GM08714 (cell line): ENCODE measurements around the gene IDH3G.

Experiments
- H3K4me3 ChIP-seq: fragments of 200-500 bp; sonication (Bioruptor generic); 2 replicates; pipeline ENCODE4 v1.5.1; 2014; ENCODE audit warnings: mild to moderate bottlenecking, low read length, inconsistent platforms
- ZNF274 ChIP-seq: IDR thresholded peaks from 2 replicates; pipeline ENCODE4 v1.6.1; 2012; ENCODE audit warnings: mild to moderate bottlenecking, low read depth, low read length

IDH3G gene

DNA sequence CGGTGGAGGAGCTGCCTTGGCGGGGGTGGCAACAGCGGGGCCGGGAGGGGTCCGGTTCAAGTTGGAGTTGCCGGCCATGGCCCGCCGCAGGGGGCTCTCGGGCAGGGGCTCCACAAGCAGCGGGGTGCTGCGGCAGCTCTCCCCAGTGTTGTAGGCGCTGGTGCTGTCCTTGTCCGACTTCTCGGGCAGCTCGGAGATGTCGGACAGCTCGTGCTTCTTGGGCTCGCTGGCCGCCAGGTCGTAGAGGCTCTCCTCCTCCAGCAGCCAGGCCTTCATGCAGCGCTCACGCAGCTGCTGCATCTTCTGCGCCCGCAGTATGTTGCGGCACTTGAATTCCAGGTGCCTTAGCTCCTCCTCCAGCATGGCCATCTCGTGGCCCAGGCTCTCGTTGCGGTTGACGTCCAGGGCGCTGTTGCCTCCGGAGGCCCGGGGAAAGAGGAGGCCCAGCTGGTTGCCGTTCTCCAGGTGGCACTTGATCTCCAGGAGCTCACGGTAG, 10.0 kb upstream of the IDH3G start:
- H3K4me3 ChIP-seq = no peak overlapping the region
- no peak for TF ChIP-seq ZNF274

DNA sequence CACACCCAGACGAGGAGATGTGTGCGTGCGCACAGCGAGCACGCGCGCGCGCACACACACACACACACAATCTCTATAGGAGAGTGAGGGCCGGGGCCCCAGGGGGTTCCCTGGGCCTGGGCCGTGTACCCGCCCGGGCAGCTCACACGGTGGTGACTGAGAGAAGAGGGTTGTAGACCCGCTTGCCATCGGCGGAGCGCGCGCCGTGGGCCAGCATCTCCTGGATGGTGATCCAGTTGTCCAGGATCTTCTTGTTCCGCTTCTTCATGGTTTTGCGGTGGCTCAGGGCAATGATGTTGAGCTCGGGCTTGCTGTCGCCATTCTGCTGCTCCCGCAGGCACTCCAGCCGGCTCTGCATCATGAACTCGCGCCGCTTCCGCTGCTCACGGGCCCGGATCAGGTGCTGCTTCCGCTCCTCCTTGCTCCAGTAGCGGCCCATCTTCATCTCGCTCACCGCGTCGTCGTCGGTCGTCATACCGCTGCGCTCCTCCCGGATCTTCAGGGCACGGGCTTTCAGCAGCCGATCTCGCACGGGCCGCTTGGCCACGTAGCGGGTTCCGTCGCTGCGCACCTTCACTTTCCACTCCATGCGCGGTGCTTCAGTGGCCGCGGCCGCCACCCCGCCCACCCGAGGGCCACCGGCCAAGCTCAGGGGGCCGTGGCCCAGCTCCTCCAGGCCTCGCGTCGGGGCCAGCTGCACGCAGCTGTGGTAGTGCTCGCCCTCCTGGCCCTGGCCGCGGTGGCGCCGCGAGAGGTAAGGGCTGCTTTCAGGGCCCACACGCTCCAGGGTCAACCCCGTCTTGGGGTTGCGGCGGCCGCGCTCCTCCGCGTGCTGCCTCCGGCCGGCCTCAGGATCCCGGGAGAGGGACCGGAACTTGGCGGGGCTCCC, 9.3 kb upstream of the IDH3G start:
- no peak for TF ChIP-seq ZNF274
- no peak overlapping the region for H3K4me3 ChIP-seq

DNA sequence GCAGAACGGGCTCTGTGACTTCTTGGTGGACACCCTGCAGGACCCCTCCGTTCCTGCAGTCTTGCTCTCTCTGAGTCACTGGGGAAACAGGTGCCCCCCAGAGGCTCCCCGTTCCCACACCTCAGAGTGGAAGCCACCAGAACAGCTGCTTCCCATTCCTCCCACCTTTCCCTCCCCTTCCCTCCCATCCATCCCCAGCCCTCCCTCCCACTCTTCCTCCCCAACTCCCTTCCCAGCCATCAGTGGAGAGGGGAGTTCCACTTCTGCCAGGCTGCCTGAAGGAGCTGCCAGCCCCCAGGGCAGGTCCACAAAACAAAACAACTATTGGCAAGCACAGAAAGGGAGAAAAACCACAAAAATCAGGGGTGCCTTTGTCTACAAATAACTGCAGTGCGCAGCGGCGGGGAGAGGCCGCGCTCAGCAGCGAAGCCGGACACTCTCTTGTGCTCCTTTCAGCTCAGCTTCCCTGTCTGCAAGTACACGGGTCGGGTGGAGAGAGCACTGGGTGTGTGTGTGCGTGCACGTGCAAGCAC, 8.4 kb upstream of the IDH3G start:
- no peak for TF ChIP-seq ZNF274
- H3K4me3 ChIP-seq = no peak overlapping the region

DNA sequence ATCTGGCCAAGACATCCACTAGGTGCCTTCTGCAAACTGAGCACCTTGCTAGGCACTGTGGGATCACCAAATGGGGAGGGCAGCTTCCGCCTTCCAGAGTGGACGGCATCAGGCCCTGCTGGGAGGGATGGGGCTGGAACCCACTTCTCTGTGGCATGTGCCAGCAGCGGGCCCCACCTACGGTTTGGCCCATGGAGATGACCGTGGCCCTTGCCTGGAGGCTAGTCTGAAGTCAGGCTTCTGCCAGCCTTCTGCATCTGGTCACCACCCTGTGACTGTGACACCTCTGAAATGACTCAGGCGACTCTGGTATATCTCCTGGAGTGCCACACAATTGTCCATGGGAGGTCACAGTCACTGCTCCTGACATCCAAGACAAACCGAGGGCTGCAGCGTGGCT, 7.5 kb upstream of the IDH3G start:
- TF ChIP-seq ZNF274 = no peak
- no peak overlapping the region for H3K4me3 ChIP-seq

DNA sequence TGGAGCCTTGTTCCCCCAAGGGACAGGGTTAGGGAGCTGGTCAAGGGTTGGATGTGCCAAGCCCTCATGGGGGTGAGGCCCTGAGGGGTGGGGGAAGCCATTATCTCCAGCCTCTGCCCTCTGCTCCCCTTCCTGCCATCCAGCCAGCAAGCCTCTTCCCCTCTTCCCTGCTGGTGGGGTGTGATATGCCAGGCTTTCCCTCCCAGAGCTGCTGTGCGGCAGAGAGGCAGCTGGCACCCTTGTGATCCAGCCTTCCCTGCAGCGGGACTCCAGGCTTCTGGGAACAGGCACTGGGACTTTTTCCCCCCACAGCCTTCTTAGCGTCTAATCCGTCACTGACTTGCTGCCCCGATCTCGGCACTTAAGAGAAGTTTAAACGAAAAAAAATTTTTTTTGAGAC, 6.6 kb upstream of the IDH3G start:
- no peak for TF ChIP-seq ZNF274
- no peak overlapping the region for H3K4me3 ChIP-seq

DNA sequence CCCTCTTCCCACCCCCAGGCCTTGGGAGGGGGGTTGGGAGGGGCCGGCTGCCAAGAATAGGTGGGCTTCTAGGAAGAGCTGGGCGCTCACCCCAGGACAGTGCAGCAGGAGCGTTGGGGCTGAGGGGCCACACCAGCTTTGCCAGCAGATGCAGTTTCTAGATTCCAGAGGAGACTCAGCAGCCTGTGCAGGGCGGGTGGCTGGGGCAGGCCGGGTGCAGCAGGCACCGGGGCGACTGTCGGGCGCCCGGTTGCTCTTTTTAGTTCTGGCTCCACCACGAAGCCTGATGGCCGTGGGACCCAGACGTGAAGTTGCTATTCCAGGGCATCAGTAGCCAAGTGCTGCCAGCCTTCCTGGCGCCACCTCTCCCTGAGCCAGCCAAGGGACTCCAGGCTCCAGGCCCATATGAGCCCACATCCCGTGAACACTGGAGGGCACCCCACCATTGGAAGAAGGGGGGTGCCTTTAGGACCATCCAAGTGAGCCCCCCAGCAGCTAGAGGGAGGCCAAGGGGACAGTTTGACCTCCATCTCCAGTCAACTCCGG, 6.1 kb upstream of the IDH3G start:
- H3K4me3 ChIP-seq = no peak overlapping the region
- no peak for TF ChIP-seq ZNF274

- TF ChIP-seq ZNF274 = no peak
- H3K4me3 ChIP-seq = no peak overlapping the region
These were observed 5.2 kb upstream of the IDH3G start for GRCh38 chrX:153799326-153799725.

DNA sequence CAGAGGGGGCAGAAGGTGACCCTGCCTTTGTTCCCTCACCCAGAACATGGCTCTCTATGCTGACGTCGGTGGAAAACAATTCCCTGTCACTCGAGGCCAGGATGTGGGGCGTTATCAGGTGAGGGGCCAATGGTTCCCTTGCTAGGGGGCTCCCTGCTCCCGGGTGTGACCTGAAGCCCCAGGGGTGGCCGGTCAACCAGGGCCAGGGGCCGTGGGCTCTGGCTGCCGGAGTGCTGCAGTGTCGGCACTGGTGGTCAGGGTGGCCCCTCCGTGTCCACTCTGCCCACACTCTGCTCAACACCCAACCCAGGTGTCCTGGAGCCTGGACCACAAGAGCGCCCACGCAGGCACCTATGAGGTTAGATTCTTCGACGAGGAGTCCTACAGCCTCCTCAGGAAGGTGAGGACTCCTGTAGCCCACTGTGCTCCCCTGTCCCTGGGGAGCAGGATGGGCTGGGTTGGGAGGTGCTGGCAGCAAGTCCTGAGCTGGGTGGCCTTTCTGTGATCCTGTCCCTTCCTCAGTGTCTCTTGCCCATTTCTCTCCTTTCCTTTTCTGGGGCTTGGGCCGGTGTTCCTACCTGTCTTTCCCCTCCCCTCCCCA, 3.3 kb upstream of the IDH3G start:
- no peak overlapping the region for H3K4me3 ChIP-seq
- peak; percentile 39; the same call in 1 of the 2 replicates for TF ChIP-seq ZNF274

DNA sequence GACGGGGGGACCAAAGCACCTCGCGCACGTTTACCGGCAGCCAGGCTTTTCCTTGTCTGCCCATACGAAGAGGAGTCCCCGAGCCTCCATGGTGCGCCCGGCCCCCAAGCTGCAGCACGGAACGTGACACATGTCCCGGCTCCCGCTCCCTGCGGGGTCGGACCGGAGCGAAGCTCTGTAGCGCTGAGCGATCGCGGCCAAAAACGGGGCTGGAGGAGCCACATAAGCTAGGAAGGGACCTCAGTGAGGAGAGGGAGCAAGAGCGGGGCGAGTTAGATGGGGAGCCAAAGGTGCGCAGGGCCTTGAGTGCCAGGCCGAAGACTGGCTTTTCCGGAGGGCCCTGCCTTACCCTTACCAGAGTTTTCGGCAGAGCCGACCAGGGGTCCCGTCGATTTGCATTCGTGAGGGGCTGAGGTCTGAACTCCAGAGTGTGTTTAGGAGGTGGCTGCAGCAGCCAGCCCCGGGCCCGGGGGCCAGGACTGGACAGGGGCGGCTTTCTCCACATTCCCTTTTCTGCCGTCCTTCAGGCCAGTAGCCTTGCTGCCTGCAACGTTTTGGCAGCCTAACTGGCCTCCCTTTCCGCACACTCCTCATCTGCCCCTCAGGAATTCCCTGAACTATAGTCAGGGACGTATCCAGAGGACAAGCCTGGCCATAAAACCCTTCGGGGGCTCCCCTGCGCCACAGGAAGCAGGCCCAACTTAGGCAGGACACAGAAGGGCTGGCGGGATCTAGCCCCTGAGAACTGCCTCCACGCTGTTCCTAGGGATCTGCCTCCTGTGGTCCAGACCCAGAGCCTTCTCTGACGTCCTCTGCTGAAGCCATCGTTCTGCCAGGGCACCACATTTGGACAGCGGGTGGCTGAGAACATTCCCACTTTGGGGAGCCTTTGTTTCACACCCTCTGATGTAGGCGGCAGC, 982 bp upstream of the IDH3G start:
- H3K4me3 ChIP-seq = peak overlapping the region; percentile 74
- no peak for TF ChIP-seq ZNF274

DNA sequence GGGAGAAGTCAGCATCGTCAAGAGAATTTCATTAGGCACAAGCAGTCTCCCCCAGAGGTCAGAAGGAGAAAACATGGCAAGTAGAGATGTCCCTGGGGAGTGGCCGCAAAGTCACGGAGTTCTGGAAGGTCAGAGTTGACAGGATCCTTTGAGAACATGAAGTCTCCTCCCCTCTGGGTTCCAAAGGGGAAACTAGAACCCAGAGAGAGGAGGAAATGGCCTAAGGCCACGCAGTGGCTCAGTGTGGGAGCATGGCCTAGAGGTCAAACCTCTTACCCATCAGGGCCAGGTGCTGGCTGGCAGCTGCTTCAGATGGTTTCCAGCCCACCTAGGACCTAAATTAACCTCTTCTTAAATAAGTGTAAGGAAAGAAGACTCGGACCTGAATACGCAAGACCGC, 884 bp downstream of the IDH3G start:
- H3K4me3 ChIP-seq = peak overlapping the region; percentile 88
- no peak for TF ChIP-seq ZNF274

- H3K4me3 ChIP-seq = no peak overlapping the region
- TF ChIP-seq ZNF274 = no peak
These were observed 1.8 kb downstream of the IDH3G start for GRCh38 chrX:153792368-153792767.

GRCh38 chrX:153791104-153791852, 2.9 kb downstream of the IDH3G start:
- TF ChIP-seq ZNF274 = no peak
- no peak overlapping the region for H3K4me3 ChIP-seq

DNA sequence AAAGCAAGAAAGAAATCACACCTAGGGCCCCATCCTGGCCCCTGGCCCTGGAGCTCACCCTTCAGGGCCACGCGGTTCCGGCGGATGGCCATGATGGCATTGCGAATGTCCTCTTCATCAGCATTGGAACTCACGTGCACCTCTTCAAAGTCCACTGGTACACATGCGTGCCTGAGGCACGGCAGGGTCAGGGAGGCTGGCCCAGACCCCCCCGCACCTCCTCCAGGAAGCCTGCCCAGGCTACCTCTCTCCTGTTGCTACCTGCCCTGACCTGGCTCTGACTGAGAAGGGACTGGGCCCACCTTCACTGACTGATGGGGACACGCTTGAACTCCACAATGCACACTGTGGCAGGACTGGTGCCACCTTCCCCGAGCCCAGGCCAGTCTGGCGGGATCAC, 4.5 kb downstream of the IDH3G start:
- no peak for TF ChIP-seq ZNF274

GRCh38 chrX:153786669-153787068, 7.5 kb downstream of the IDH3G start:
- no peak for TF ChIP-seq ZNF274
- H3K4me3 ChIP-seq = no peak overlapping the region

More for the DNA sequence above, 4.5 kb downstream of the IDH3G start:
- H3K4me3 ChIP-seq = no peak overlapping the region
